ENCODE results near the gene CARMIL1. TPM values are rescaled to one million over a fixed set of nuclear protein-coding genes. Genes with fewer than 3 reads are reported as not detected.

Gene CARMIL1
- total RNA-seq, 1 experiment from 2014 or later, result 25.2 TPM

DNA sequence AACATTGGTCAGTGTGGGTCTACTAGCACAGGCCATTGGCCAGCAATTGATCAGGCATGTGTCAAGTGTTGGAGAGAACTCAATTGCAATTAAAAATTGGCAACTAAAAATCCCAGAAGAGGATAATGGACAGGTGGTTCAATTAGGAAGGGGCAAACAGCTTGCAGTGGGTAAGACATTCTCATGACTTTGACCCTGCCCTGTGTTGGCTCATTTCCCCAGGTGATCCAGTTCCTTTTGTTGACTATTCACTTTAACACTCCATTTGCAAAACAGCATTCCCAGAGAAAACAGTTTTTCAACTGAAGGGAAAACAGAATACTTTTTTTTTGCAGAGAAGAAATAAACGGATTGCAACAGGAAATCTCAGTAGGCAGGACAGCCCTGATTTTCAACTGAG, 343.9 kb downstream of the CARMIL1 start:
- no peak for DNase-seq (ENCODE audit: unreplicated experiment)
- no TSS peak for BruUV-seq (replicated peaks)
- ChIA-PET POLR2A (no interaction called here), CTCF (no interaction called here)
- H3K4me1 Mint-ChIP-seq (ENCODE audit: insufficient read depth, unreplicated experiment), result no peaks in the 10 kb centered on the region
- H3K27me3 Mint-ChIP-seq (ENCODE audit: insufficient read depth, unreplicated experiment), result no peaks in the 10 kb centered on the region
- no peaks in the 10 kb centered on the region for H3K9me3 Mint-ChIP-seq (ENCODE audit: unreplicated experiment)
- TF ChIP-seq, protein P1, sequence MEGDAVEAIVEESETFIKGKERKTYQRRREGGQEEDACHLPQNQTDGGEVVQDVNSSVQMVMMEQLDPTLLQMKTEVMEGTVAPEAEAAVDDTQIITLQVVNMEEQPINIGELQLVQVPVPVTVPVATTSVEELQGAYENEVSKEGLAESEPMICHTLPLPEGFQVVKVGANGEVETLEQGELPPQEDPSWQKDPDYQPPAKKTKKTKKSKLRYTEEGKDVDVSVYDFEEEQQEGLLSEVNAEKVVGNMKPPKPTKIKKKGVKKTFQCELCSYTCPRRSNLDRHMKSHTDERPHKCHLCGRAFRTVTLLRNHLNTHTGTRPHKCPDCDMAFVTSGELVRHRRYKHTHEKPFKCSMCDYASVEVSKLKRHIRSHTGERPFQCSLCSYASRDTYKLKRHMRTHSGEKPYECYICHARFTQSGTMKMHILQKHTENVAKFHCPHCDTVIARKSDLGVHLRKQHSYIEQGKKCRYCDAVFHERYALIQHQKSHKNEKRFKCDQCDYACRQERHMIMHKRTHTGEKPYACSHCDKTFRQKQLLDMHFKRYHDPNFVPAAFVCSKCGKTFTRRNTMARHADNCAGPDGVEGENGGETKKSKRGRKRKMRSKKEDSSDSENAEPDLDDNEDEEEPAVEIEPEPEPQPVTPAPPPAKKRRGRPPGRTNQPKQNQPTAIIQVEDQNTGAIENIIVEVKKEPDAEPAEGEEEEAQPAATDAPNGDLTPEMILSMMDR (IDR thresholded peaks at IDR 0.05; ENCODE audit: unreplicated experiment), result no peak
- no peak overlapping the region for H3K4me3 Mint-ChIP-seq (ENCODE audit: unreplicated experiment)
- peaks cover 10% of the 10 kb centered on the region for H3K36me3 Mint-ChIP-seq (ENCODE audit: insufficient read depth, unreplicated experiment)
- H3K27ac Mint-ChIP-seq (ENCODE audit: low read depth, unreplicated experiment), result no peak overlapping the region
- intact Hi-C loops (cut with micrococcal nuclease), result no loop called here

DNA sequence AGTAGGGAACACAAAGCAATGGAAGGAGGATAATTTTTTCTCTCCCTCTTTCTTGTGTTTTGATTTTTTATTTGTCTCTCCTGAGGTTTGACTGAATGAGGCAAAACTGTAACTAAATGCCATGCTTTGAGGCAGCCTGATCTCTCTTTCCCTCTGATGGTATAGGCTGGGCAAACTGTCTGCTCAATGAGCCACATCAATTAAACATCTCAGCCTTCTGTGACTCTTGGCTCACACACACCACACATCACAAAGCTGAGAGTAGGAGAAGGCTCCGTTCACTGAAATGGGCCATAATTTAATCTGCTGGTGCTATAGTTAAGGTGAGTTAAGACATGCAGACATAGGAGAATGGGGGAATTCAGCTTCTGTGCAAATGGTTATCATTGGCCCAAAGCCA, 344.7 kb downstream of the CARMIL1 start:
- no peak overlapping the region for H3K27ac Mint-ChIP-seq (ENCODE audit: low read depth, unreplicated experiment)
- DNase-seq (ENCODE audit: unreplicated experiment), result no peak
- H3K27me3 Mint-ChIP-seq (ENCODE audit: insufficient read depth, unreplicated experiment), result no peaks in the 10 kb centered on the region
- intact Hi-C loops (cut with micrococcal nuclease), result no loop called here
- H3K9me3 Mint-ChIP-seq (ENCODE audit: unreplicated experiment), result no peaks in the 10 kb centered on the region
- BruUV-seq (replicated peaks), result no TSS peak
- POLR2A ChIA-PET, result interaction anchor here (0.9 to 1.1 kb wide), 2 partner anchors 133 to 191 kb away, joined by 3 to 5 read pairs; no protein-coding TSS in a partner anchor
- H3K4me3 Mint-ChIP-seq (ENCODE audit: unreplicated experiment), result no peak overlapping the region
- CTCF ChIA-PET, result no interaction called here
- no peaks in the 10 kb centered on the region for H3K4me1 Mint-ChIP-seq (ENCODE audit: insufficient read depth, unreplicated experiment)
- H3K36me3 Mint-ChIP-seq (ENCODE audit: insufficient read depth, unreplicated experiment), result peaks cover 10% of the 10 kb centered on the region
- TF ChIP-seq, protein P1 (IDR thresholded peaks at IDR 0.05; ENCODE audit: unreplicated experiment), result no peak

GRCh38 chr6:25627001-25627400, 347.8 kb downstream of the CARMIL1 start:
- intact Hi-C loops (cut with micrococcal nuclease), result no loop called here
- POLR2A ChIA-PET, result no interaction called here
- TF ChIP-seq, protein P1 (IDR thresholded peaks at IDR 0.05; ENCODE audit: unreplicated experiment), result no peak
- H3K9me3 Mint-ChIP-seq (ENCODE audit: unreplicated experiment), result no peaks in the 10 kb centered on the region
- no peaks in the 10 kb centered on the region for H3K4me1 Mint-ChIP-seq (ENCODE audit: insufficient read depth, unreplicated experiment)
- peaks cover 13% of the 10 kb centered on the region for H3K27me3 Mint-ChIP-seq (ENCODE audit: insufficient read depth, unreplicated experiment)
- H3K4me3 Mint-ChIP-seq (ENCODE audit: unreplicated experiment), result no peak overlapping the region
- BruUV-seq (replicated peaks), result no TSS peak
- H3K36me3 Mint-ChIP-seq (ENCODE audit: insufficient read depth, unreplicated experiment), result peaks cover 6% of the 10 kb centered on the region
- no peak for DNase-seq (ENCODE audit: unreplicated experiment)
- H3K27ac Mint-ChIP-seq (ENCODE audit: low read depth, unreplicated experiment), result no peak overlapping the region
- CTCF ChIA-PET, result interaction anchor here (0.8 kb wide), 1 partner anchor 92 kb away, joined by 4 read pairs; no protein-coding TSS in a partner anchor

- Mint-ChIP-seq H3K9me3 (ENCODE audit: unreplicated experiment) (no peaks in the 10 kb centered on the region), H3K4me3 (ENCODE audit: unreplicated experiment) (no peak overlapping the region), H3K36me3 (ENCODE audit: insufficient read depth, unreplicated experiment) (peaks cover 6% of the 10 kb centered on the region), H3K27ac (ENCODE audit: low read depth, unreplicated experiment) (no peak overlapping the region), H3K4me1 (ENCODE audit: insufficient read depth, unreplicated experiment) (no peaks in the 10 kb centered on the region), H3K27me3 (ENCODE audit: insufficient read depth, unreplicated experiment) (peaks cover 15% of the 10 kb centered on the region)
- CTCF ChIA-PET, result interaction anchor here (0.6 kb wide), 2 partner anchors 131 to 162 kb away, joined by 3 read pairs; no protein-coding TSS in a partner anchor
- no peak for DNase-seq (ENCODE audit: unreplicated experiment)
- BruUV-seq (replicated peaks), result no TSS peak
- TF ChIP-seq, protein P1 (IDR thresholded peaks at IDR 0.05; ENCODE audit: unreplicated experiment), result no peak
- POLR2A ChIA-PET, result no interaction called here
- intact Hi-C loops (cut with micrococcal nuclease), result no loop called here
These were observed 349.5 kb downstream of the CARMIL1 start for GRCh38 chr6:25628471-25629197.
